Measurements from ENCODE around the gene PHLDB1.
"Not testable (repeated sequence)": the region's sequence is repeated elsewhere in the genome, so short reads cannot be mapped to it uniquely, and the experiment has no call there.

Gene PHLDB1

GRCh38 chr11:118673361-118674081 is 66.1 kb downstream of the PHLDB1 start:
- TF ChIP-seq CTCF (IDR thresholded peaks at IDR 0.05; ENCODE audit: low read depth, low read length): no peak
- H3K4me3 ChIP-seq (ENCODE audit: low read depth, low read length): no peak overlapping the region

- no peak for TF ChIP-seq CTCF (IDR thresholded peaks at IDR 0.05; ENCODE audit: low read depth, low read length)
- no peak overlapping the region for H3K4me3 ChIP-seq (ENCODE audit: low read depth, low read length)
Observed at GRCh38 chr11:118674082-118674435, 66.6 kb downstream of the PHLDB1 start.

GRCh38 chr11:118677977-118678376 is 70.6 kb downstream of the PHLDB1 start:
- H3K4me3 ChIP-seq (ENCODE audit: low read depth, low read length): no peak overlapping the region
- TF ChIP-seq CTCF (IDR thresholded peaks at IDR 0.05; ENCODE audit: low read depth, low read length): no peak

GRCh38 chr11:118678908-118679307 is 71.5 kb downstream of the PHLDB1 start:
- H3K4me3 ChIP-seq (ENCODE audit: low read depth, low read length): not testable (repeated sequence)

GRCh38 chr11:118679483-118679882 is 72.1 kb downstream of the PHLDB1 start, which contains the start of gene TREH:
TSS of gene TREH (minus strand) at chr11:118679650. CDS start at chr11:118679627, 23 bp downstream.
- no peak within 1 kb of the TSS for H3K4me3 ChIP-seq (ENCODE audit: low read depth, low read length)

GRCh38 chr11:118682372-118682771 is 75.0 kb downstream of the PHLDB1 start:
- no peak for TF ChIP-seq CTCF (IDR thresholded peaks at IDR 0.05; ENCODE audit: low read depth, low read length)
- no peak overlapping the region for H3K4me3 ChIP-seq (ENCODE audit: low read depth, low read length)

More at GRCh38 chr11:118679483-118679882, 72.1 kb downstream of the PHLDB1 start, which contains the start of gene TREH:
- TF ChIP-seq CTCF (IDR thresholded peaks at IDR 0.05; ENCODE audit: low read depth, low read length): no peak

GRCh38 chr11:118682939-118683338 is 75.5 kb downstream of the PHLDB1 start:
- not testable (repeated sequence) for H3K4me3 ChIP-seq (ENCODE audit: low read depth, low read length)

- TF ChIP-seq CTCF (IDR thresholded peaks at IDR 0.05; ENCODE audit: low read depth, low read length): no peak
Observed at GRCh38 chr11:118684187-118684586, 76.8 kb downstream of the PHLDB1 start.

More at GRCh38 chr11:118684187-118684586, 76.8 kb downstream of the PHLDB1 start:
- no peak overlapping the region for H3K4me3 ChIP-seq (ENCODE audit: low read depth, low read length)
